H1 (cell line): ENCODE measurements around the gene ARHGAP42. TPM values are rescaled to one million over a fixed set of nuclear protein-coding genes. Genes with fewer than 3 reads are reported as not detected.

ENCODE experiments used
- CTCF ChIP-seq, 3 experiments: IDR thresholded peaks; 1 replicate in 2 of 3; 2 replicates in 1 of 3; pipeline versions ENCODE4 v1.5.1 to v1.6.1; 2011; ENCODE audit warnings: low read length in 3 of 3, mild to moderate bottlenecking in 3 of 3, inconsistent platforms in 2 of 3, low read depth in 1 of 3, moderate library complexity in 1 of 3; ENCODE audit not compliant: insufficient read depth in 1 of 3; ENCODE audit errors: control extremely low read depth in 1 of 3
- EZH2 ChIP-seq: fragments of 200-600 bp; sonication (generic); IDR thresholded peaks from 2 replicates; pipeline ENCODE4 v1.7.1; 2012; ENCODE audit warnings: low read depth, mild to moderate bottlenecking, moderate library complexity, low read length, inconsistent platforms; ENCODE audit not compliant: severe bottlenecking
- MAFK ChIP-seq: IDR thresholded peaks from 2 replicates; pipeline ENCODE4 v1.6.1; 2012; ENCODE audit warnings: low read depth, mild to moderate bottlenecking, improper control_type of control experiment, low read length
- RXRA ChIP-seq: IDR thresholded peaks from 2 replicates; pipeline ENCODE4 v1.6.1; 2011; ENCODE audit warnings: low read depth, mild to moderate bottlenecking, low read length, moderate library complexity; ENCODE audit not compliant: insufficient read depth
- polyA plus RNA-seq, 7 experiments: library from polyadenylated mRNA; depleted of rRNA in 3 of 7; stranded (reverse) in 5 of 7; unstranded in 2 of 7; fragments of >200 nt in 5 of 7; fragments of 200-250 nt in 2 of 7; gene quantifications; 1 replicate in 5 of 7; 2 replicates in 1 of 7; 4 replicates in 1 of 7; pipeline versions ENCODE4 v1.2.1 to v1.2.3, GENCODE V29; 2011 to 2013; ENCODE audit warnings: missing spikeins in 2 of 7, mixed read lengths in 2 of 7
- total RNA-seq: library from RNA; stranded (reverse); fragmentation: NEBNext Ultra II Directional; extraction: Animal tissue kit (Norgen Biotek cat#: 25700); gene quantifications from 2 replicates; pipeline ENCODE4 v1.2.1, GENCODE V29; 2021

ARHGAP42 gene
- total and polyA plus RNA-seq, 2 of the 8 experiments (the other 6 are each of a cell fraction or from before 2014, with no cell fraction given): 22.2 to 33.5 TPM

GRCh38 chr11:100888836-100889235 lies 201.7 kb downstream of the ARHGAP42 start (continued):
- TF ChIP-seq CTCF (IDR thresholded peaks at IDR 0.05; ENCODE audit: control extremely low read depth in 1 of 3, insufficient read depth in 1 of 3, low read depth in 1 of 3, low read length in 3 of 3): no peak
- TF ChIP-seq MAFK: no peak
- no peak for TF ChIP-seq RXRA
- TF ChIP-seq EZH2: no peak
